Left ventricle myocardium inferior (tissue), 1 donor: ENCODE measurements around the gene SNRNP27. TPM values are rescaled to one million over a fixed set of nuclear protein-coding genes. Genes with fewer than 3 reads are reported as not detected.

Experiments
- DNase-seq: peaks from one replicate; pipeline ENCODE4 v3.0.0-alpha.2; 2020
- H3K27ac ChIP-seq: fragments of 200-600 bp; replicated peaks from 2 replicates; pipeline ENCODE4 v1.8.0; 2021
- H3K27me3 ChIP-seq: fragments of 200-600 bp; 2 replicates; pipeline ENCODE4 v1.8.0; 2021; ENCODE audit warnings: low read depth
- H3K36me3 ChIP-seq: fragments of 200-600 bp; 2 replicates; pipeline ENCODE4 v1.8.0; 2021
- H3K4me1 ChIP-seq: fragments of 200-600 bp; 2 replicates; pipeline ENCODE4 v1.8.0; 2021
- H3K4me3 ChIP-seq: fragments of 200-600 bp; 2 replicates; pipeline ENCODE4 v1.8.0; 2021; ENCODE audit warnings: mild to moderate bottlenecking, moderate library complexity
- H3K9me3 ChIP-seq: fragments of 200-600 bp; replicated peaks from 2 replicates; pipeline ENCODE4 v1.8.0; 2021
- CTCF ChIP-seq: fragments of 200-600 bp; IDR thresholded peaks from 2 replicates; pipeline ENCODE4 v1.8.0; 2021; ENCODE audit warnings: antibody characterized with exemption, mild to moderate bottlenecking, borderline replicate concordance
- intact Hi-C: fragments of 100-400 bp; cut with micrococcal nuclease; formaldehyde crosslinking; loops from one replicate; pipeline ENCODE4 v1.11.0; 2022
- total RNA-seq: library from RNA; stranded (reverse); fragmentation: NEBNext Ultra II Directional; extraction: Animal tissue kit (Norgen Biotek cat#: 25700); gene quantifications from one replicate; pipeline ENCODE4 v1.2.1, GENCODE V29; 2021
- donor health status: DM: no; HTN: yes; CAD: no; lungs with severe emphysema.

SNRNP27 gene
- total RNA-seq, 1 donor from 2014 or later, result 56.0 TPM

DNA sequence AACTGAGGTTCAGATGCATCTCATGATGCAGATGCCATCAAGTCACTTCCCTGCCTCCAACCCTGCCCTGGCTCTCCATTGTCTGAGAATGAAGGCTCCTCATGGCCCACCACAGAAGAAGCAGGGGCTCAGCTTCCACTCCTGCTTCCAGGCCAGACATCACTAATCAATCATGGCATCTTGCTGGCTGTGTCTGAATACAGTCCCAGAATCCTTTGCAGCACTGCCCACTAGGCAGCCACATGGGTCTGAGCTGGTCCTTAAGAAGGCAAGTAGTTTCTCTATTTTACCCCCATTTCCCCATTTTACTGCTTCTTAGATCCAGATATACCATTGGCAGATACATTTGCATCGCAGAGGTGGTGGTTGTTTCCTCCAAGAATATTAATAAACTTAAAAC, 60.3 kb downstream of the SNRNP27 start:
- TF ChIP-seq CTCF, result no peak
- no peak overlapping the region for H3K27ac ChIP-seq
- H3K4me1 ChIP-seq, result no peaks in the 10 kb centered on the region
- no peaks in the 10 kb centered on the region for H3K9me3 ChIP-seq
- intact Hi-C loops, result no loop called here
- no peaks in the 10 kb centered on the region for H3K36me3 ChIP-seq
- no peak for DNase-seq
- no peak overlapping the region for H3K4me3 ChIP-seq
- H3K27me3 ChIP-seq, result peaks cover under 1% of the 10 kb centered on the region

Other genes starting within 250 kb of the SNRNP27 start
- 30.6 TPM for gene ANXA4, start 151.8 kb upstream of the SNRNP27 start, total RNA-seq
- gene GMCL1, start 64.3 kb upstream of the SNRNP27 start, total RNA-seq, result 5.3 TPM
- gene MXD1, start 21.2 kb downstream of the SNRNP27 start, total RNA-seq, result 3.5 TPM
- gene ASPRV1, start 67.7 kb downstream of the SNRNP27 start, total RNA-seq, result 0.63 TPM
- 205 TPM for gene PCBP1, start 193.5 kb downstream of the SNRNP27 start, total RNA-seq